Measurements from ENCODE around the gene SBF2. TPM values are rescaled to one million over a fixed set of nuclear protein-coding genes. Genes with fewer than 3 reads are reported as not detected.
A peak's percentile ranks its signal among the peaks of the same experiment; 100 is the strongest.

Gene SBF2
- total RNA-seq, 1 donor from 2014 or later: 24.0 TPM

DNA sequence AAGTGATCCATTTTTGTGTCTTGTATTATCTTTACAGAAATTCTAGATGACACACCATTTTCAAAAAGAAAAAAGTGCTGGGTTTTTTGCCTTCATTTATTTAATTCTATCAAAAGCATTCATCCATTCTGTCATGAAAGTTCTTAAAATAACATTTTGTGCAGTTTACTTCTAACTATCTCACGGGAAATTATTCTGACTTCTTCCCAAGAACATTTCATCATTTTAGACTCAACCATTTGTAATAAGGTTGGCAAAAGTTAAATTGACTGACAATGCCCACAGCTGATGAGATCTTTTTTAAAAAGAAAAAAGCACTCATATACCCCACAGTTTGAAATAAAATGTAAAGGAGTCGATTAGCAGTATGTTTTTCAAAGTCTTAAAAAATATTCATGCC is 68.5 kb downstream of the SBF2 start:
- DNase-seq (ENCODE audit: low read depth) (no peak), FAIRE-seq (no peak)
- Histone ChIP-seq H3K36me3 (ENCODE audit: control insufficient read depth, insufficient read depth, low read length) (no peaks in the 10 kb centered on the region), H3K4me3 (ENCODE audit: low read depth, low read length) (no peak overlapping the region), H3K27me3 (ENCODE audit: control insufficient read depth, insufficient read depth, low read length) (no peaks in the 10 kb centered on the region)
- TF ChIP-seq, protein P1, sequence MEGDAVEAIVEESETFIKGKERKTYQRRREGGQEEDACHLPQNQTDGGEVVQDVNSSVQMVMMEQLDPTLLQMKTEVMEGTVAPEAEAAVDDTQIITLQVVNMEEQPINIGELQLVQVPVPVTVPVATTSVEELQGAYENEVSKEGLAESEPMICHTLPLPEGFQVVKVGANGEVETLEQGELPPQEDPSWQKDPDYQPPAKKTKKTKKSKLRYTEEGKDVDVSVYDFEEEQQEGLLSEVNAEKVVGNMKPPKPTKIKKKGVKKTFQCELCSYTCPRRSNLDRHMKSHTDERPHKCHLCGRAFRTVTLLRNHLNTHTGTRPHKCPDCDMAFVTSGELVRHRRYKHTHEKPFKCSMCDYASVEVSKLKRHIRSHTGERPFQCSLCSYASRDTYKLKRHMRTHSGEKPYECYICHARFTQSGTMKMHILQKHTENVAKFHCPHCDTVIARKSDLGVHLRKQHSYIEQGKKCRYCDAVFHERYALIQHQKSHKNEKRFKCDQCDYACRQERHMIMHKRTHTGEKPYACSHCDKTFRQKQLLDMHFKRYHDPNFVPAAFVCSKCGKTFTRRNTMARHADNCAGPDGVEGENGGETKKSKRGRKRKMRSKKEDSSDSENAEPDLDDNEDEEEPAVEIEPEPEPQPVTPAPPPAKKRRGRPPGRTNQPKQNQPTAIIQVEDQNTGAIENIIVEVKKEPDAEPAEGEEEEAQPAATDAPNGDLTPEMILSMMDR (IDR thresholded peaks at IDR 0.05; ENCODE audit: insufficient read depth, low read length, severe bottlenecking): no peak

DNA sequence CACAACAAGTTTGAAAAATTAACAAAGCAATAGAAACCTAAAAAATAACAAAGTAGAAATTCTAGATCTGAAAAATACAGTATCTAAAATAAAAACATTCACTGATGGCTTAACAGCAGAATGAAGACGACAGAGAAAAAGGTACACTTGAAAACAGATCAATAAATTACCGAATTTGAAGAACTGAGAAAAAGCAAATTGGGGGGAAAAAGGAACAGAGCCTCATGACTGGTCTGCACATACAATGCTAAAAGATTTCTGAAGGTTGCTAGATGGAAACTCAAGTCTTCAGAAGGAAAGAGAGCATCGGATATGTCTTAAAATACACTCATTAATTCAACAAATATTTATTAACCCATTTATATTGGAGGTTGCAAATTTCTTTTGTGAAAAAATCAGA is 71.6 kb downstream of the SBF2 start:
- H3K27me3 ChIP-seq (ENCODE audit: control insufficient read depth, insufficient read depth, low read length): no peaks in the 10 kb centered on the region
- FAIRE-seq: no peak
- DNase-seq (ENCODE audit: low read depth): no peak
- no peaks in the 10 kb centered on the region for H3K36me3 ChIP-seq (ENCODE audit: control insufficient read depth, insufficient read depth, low read length)
- TF ChIP-seq, protein P1 (IDR thresholded peaks at IDR 0.05; ENCODE audit: insufficient read depth, low read length, severe bottlenecking): no peak
- H3K4me3 ChIP-seq (ENCODE audit: low read depth, low read length): no peak overlapping the region

DNA sequence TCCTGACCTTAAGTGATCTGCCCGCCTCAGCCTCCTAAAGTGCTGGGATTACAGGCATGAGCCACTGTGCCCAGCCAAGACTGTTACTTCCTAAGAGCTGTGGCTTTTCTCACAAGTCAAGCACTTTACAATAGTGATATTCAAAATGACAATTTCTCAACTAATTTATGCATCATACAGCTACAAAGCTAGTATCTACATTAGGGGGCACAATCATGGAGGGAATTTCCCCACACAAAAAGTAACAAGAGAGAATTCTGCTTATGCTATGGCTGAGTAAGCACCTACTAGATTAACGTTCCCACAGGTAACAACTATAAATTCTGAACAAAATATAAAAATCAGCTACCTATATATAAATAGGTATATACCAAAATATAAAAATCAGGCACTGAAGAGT is 72.7 kb downstream of the SBF2 start:
- FAIRE-seq (no peak), DNase-seq (ENCODE audit: low read depth) (no peak)
- Histone ChIP-seq H3K4me3 (ENCODE audit: low read depth, low read length) (no peak overlapping the region), H3K36me3 (ENCODE audit: control insufficient read depth, insufficient read depth, low read length) (no peaks in the 10 kb centered on the region), H3K27me3 (ENCODE audit: control insufficient read depth, insufficient read depth, low read length) (no peaks in the 10 kb centered on the region)
- TF ChIP-seq, protein P1 (IDR thresholded peaks at IDR 0.05; ENCODE audit: insufficient read depth, low read length, severe bottlenecking): no peak

DNA sequence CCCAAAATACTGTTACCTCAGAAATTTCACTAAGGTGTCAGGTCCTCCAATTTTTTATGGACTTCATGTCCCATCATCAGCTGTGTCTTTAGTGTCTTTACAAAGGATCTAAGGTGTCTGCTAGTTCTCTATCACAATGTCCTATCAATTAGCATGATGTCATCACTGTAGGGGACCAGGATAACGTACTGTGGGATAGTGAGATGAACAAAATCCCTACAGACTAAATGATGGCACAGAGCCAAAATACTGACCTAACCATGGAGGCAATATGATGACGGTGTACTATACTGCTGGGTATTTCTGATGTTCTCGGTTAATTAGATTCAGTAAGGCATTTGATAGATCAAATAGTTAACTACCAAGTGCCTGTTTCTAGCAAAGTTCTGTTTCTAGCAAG is 82.5 kb downstream of the SBF2 start:
- Histone ChIP-seq H3K4me3 (ENCODE audit: low read depth, low read length) (no peak overlapping the region), H3K36me3 (ENCODE audit: control insufficient read depth, insufficient read depth, low read length) (no peaks in the 10 kb centered on the region), H3K27me3 (ENCODE audit: control insufficient read depth, insufficient read depth, low read length) (no peaks in the 10 kb centered on the region)
- TF ChIP-seq, protein P1 (IDR thresholded peaks at IDR 0.05; ENCODE audit: insufficient read depth, low read length, severe bottlenecking): no peak
- no peak for DNase-seq (ENCODE audit: low read depth)
- FAIRE-seq: no peak

DNA sequence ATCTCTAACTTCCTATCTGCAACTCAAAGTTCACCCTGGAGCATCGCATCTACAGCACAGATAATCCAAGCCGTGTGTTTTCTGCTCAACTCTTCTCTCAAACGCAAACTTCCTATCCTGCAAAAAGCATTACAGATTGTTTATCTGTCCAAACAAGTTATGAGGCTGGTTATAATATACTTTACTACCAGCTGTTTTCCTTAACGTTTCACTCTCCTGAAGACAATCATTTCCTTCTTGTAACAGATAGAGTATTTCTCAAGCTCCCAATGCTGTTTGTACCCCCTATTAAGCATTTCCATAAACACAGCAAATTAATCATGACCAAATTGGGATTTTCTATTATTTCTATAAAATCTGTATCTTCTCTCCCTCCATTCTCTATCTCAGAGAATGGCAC is 84.7 kb downstream of the SBF2 start:
- Histone ChIP-seq H3K36me3 (ENCODE audit: control insufficient read depth, insufficient read depth, low read length) (no peaks in the 10 kb centered on the region), H3K4me3 (ENCODE audit: low read depth, low read length) (no peak overlapping the region), H3K27me3 (ENCODE audit: control insufficient read depth, insufficient read depth, low read length) (no peaks in the 10 kb centered on the region)
- TF ChIP-seq, protein P1 (IDR thresholded peaks at IDR 0.05; ENCODE audit: insufficient read depth, low read length, severe bottlenecking): no peak
- FAIRE-seq (no peak), DNase-seq (ENCODE audit: low read depth) (no peak)

DNA sequence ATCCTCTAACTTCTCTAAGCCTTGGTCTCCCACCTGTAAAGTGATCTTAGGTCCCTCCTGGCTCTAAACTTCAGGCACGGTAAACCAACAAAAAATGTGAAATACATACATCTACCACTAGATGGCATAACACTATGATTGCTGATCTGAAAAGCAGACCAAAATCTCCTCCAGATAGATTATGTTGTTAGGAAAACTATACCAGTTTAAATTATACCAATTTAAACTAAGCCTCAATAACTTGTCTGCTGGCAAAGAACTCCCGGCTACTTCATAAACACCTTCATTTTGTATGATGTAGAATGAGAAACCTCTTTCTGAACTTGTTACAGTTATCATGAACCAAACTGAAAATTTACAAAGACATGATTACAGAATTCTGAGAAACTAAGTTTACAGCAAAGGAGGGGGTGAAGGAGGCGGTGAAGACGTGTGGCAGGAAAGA is 85.9 kb downstream of the SBF2 start:
- Histone ChIP-seq H3K36me3 (ENCODE audit: control insufficient read depth, insufficient read depth, low read length) (no peaks in the 10 kb centered on the region), H3K4me3 (ENCODE audit: low read depth, low read length) (no peak overlapping the region), H3K27me3 (ENCODE audit: control insufficient read depth, insufficient read depth, low read length) (no peaks in the 10 kb centered on the region)
- FAIRE-seq: no peak
- TF ChIP-seq, protein P1 (IDR thresholded peaks at IDR 0.05; ENCODE audit: insufficient read depth, low read length, severe bottlenecking): peak; percentile 50
- peak; percentile 64 for DNase-seq (ENCODE audit: low read depth)

All from bronchial epithelial cell (primary cell).